ENCODE results near the gene MZB1.

DNA sequence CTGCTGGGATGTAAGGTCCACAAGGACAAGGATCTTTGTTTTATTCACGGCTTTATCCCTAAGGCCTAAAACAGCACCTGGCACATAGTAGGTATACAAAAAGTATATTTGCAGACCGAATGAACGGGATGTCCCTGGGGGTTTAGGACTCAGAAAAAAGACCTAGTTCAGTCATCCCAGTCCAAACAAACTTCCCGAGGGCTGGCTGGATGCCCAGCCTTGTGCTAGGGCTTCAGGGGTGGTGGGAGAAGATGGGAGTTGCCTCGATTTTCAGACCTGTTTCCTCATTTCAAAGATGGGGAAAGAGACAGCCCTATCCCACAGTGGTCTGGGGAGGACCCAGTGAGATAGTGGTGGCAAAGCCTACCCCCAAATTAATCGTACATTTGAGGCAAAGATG is 8.2 kb upstream of the MZB1 start:
- TF ChIP-seq CTCF (conservative IDR thresholded peaks at IDR 0.05) (no peak), ZFX (IDR thresholded peaks at IDR 0.05) (no peak)

Data from C4-2B (cell line).